Nephron (organoid): ENCODE data around the gene GM2A.
"Not testable (repeated sequence)": the region's sequence is repeated elsewhere in the genome, so short reads cannot be mapped to it uniquely, and the experiment has no call there.

Source experiments
- H3K27ac Mint-ChIP-seq, 3 experiments: 2 replicates each; pipeline ENCODE4 v1.8.0; 2020; ENCODE audit warnings: mixed read lengths in 3 of 3, mild to moderate bottlenecking in 2 of 3, moderate library complexity in 1 of 3
- H3K27me3 Mint-ChIP-seq: 2 replicates; pipeline ENCODE4 v1.8.0; 2021; ENCODE audit warnings: low read depth, mild to moderate bottlenecking, moderate library complexity, mixed read lengths
- H3K36me3 Mint-ChIP-seq: 2 replicates; pipeline ENCODE4 v1.8.0; 2020; ENCODE audit warnings: low read depth, mixed read lengths
- H3K4me1 Mint-ChIP-seq: 2 replicates; pipeline ENCODE4 v1.8.0; 2020; ENCODE audit warnings: mixed read lengths
- H3K4me3 Mint-ChIP-seq, 3 experiments: 2 replicates each; pipeline ENCODE4 v1.8.0; 2020; ENCODE audit warnings: mild to moderate bottlenecking in 3 of 3, mixed read lengths in 3 of 3, moderate library complexity in 2 of 3
- H3K9me3 Mint-ChIP-seq: 2 replicates; pipeline ENCODE4 v1.8.0; 2020; ENCODE audit warnings: mixed read lengths
- CTCF ChIP-seq, 3 experiments: fragments of 200-600 bp; sonication (generic); IDR thresholded peaks; one replicate each; pipeline ENCODE4 v1.5.0; 2021; ENCODE audit warnings: antibody characterized with exemption in 3 of 3; ENCODE audit not compliant: unreplicated experiment in 3 of 3

The GM2A gene

GRCh38 chr5:151236888-151237287 is 16.1 kb upstream of the GM2A start:
- peaks cover 20% of the 10 kb centered on the region for H3K27me3 Mint-ChIP-seq
- no peak for TF ChIP-seq CTCF (IDR thresholded peaks at IDR 0.05; ENCODE audit: unreplicated experiment in 3 of 3)
- H3K27ac Mint-ChIP-seq, result no peak overlapping the region
- H3K4me3 Mint-ChIP-seq, result no peak overlapping the region
- no peaks in the 10 kb centered on the region for H3K36me3 Mint-ChIP-seq
- H3K9me3 Mint-ChIP-seq, result peaks cover 3% of the 10 kb centered on the region
- peaks cover 35% of the 10 kb centered on the region for H3K4me1 Mint-ChIP-seq

GRCh38 chr5:151237685-151238084 is 15.3 kb upstream of the GM2A start:
- no peak for TF ChIP-seq CTCF (IDR thresholded peaks at IDR 0.05; ENCODE audit: unreplicated experiment in 3 of 3)

GRCh38 chr5:151238303-151238741 is 14.7 kb upstream of the GM2A start:
- Mint-ChIP-seq H3K27ac (peak overlapping the region in 1 of 3 experiments; percentile 58), H3K4me3 (peak overlapping the region in 1 of 3 experiments; percentile 8), H3K36me3 (no peaks in the 10 kb centered on the region), H3K27me3 (peaks cover 20% of the 10 kb centered on the region), H3K9me3 (peaks cover 3% of the 10 kb centered on the region), H3K4me1 (peaks cover 35% of the 10 kb centered on the region)
- TF ChIP-seq CTCF (IDR thresholded peaks at IDR 0.05; ENCODE audit: unreplicated experiment in 3 of 3), result no peak

More at GRCh38 chr5:151237685-151238084, 15.3 kb upstream of the GM2A start:
- no peaks in the 10 kb centered on the region for H3K36me3 Mint-ChIP-seq
- peaks cover 20% of the 10 kb centered on the region for H3K27me3 Mint-ChIP-seq
- peaks cover 3% of the 10 kb centered on the region for H3K9me3 Mint-ChIP-seq
- H3K4me1 Mint-ChIP-seq, result peaks cover 35% of the 10 kb centered on the region
- no peak overlapping the region for H3K4me3 Mint-ChIP-seq
- no peak overlapping the region for H3K27ac Mint-ChIP-seq

GRCh38 chr5:151239237-151239861 is 13.6 kb upstream of the GM2A start:
- Mint-ChIP-seq H3K4me3 (no peak overlapping the region), H3K27me3 (peaks cover 20% of the 10 kb centered on the region), H3K9me3 (peaks cover 3% of the 10 kb centered on the region), H3K27ac (no peak overlapping the region), H3K36me3 (no peaks in the 10 kb centered on the region), H3K4me1 (peaks cover 32% of the 10 kb centered on the region)
- TF ChIP-seq CTCF (IDR thresholded peaks at IDR 0.05; ENCODE audit: unreplicated experiment in 3 of 3), result peak; percentile 48 to 61 (median 60)

- H3K27ac Mint-ChIP-seq, H3K9me3 Mint-ChIP-seq, H3K4me3 Mint-ChIP-seq, H3K36me3 Mint-ChIP-seq: not testable (repeated sequence)
- Mint-ChIP-seq H3K27me3 (peaks cover 20% of the 10 kb centered on the region), H3K4me1 (peaks cover 26% of the 10 kb centered on the region)
Measured at GRCh38 chr5:151240268-151240835, 12.6 kb upstream of the GM2A start.

- no peak overlapping the region for H3K27ac Mint-ChIP-seq
- peaks cover 26% of the 10 kb centered on the region for H3K4me1 Mint-ChIP-seq
- TF ChIP-seq CTCF (IDR thresholded peaks at IDR 0.05; ENCODE audit: unreplicated experiment in 3 of 3), result no peak
- peaks cover 17% of the 10 kb centered on the region for H3K27me3 Mint-ChIP-seq
- H3K4me3 Mint-ChIP-seq, result no peak overlapping the region
- peaks cover 3% of the 10 kb centered on the region for H3K9me3 Mint-ChIP-seq
- no peaks in the 10 kb centered on the region for H3K36me3 Mint-ChIP-seq
Measured at GRCh38 chr5:151240924-151241635, 11.9 kb upstream of the GM2A start.
